Endothelial cell of umbilical vein (primary cell): ENCODE measurements around the gene VIL1. TPM values are rescaled to one million over a fixed set of nuclear protein-coding genes. Genes with fewer than 3 reads are reported as not detected.

ENCODE experiments used
- BruUV-seq: library from RNA; stranded (reverse); fragments of 400-500 nt; replicated peaks from 2 replicates; lab custom pipeline; 2021; lab: Mats Ljungman, UMichigan
- CTCF ChIA-PET: fragments of 300-600, 350-600 bp; sonication (Branson Sonifier 250); formaldehyde crosslinking; loops from one replicate; lab custom pipeline; 2021; ENCODE audit warnings: antibody characterized with exemption, inconsistent platforms; lab: Charles Lee
- POLR2A ChIA-PET: fragments of 300-600, 350-600 bp; sonication (Branson Sonifier 250); formaldehyde crosslinking; loops from one replicate; lab custom pipeline; 2021; ENCODE audit warnings: antibody characterized with exemption, inconsistent platforms; lab: Charles Lee
- DNase-seq: peaks from one replicate; pipeline ENCODE4 v3.0.0-alpha.2; 2011; ENCODE audit warnings: low read depth, low spot score
- FAIRE-seq: peaks from 2 replicates; lab custom pipeline; 2011; peaks lifted over from hg19 to GRCh38; lab: Jason Lieb, UNC
- H2AFZ ChIP-seq: 2 replicates; pipeline ENCODE4 v1.6.0; 2012; ENCODE audit warnings: low read depth, low read length, control low read depth, inconsistent platforms
- H3K27ac ChIP-seq: 2 replicates; pipeline ENCODE4 v1.5.1; 2011; ENCODE audit warnings: low read depth, mild to moderate bottlenecking, control low read depth, low read length, moderate library complexity; ENCODE audit not compliant: insufficient read depth
- H3K27me3 ChIP-seq, 2 experiments: 2 replicates each; pipeline versions ENCODE4 v1.6.0 to v1.6.1; 2011; ENCODE audit warnings: low read length in 2 of 2, mixed read lengths in 1 of 2; ENCODE audit not compliant: control insufficient read depth in 2 of 2, insufficient read depth in 2 of 2
- H3K36me3 ChIP-seq, 2 experiments: 2 replicates in 1 of 2; 3 replicates in 1 of 2; pipeline ENCODE4 v1.5.1; 2011; ENCODE audit warnings: low read length in 2 of 2, mild to moderate bottlenecking in 1 of 2, moderate library complexity in 1 of 2; ENCODE audit not compliant: control insufficient read depth in 2 of 2, insufficient read depth in 2 of 2; ENCODE audit errors: extremely low read depth in 1 of 2
- H3K4me1 ChIP-seq: 3 replicates; pipeline ENCODE4 v1.5.1; 2011; ENCODE audit warnings: mild to moderate bottlenecking, low read length; ENCODE audit not compliant: control insufficient read depth, insufficient read depth; ENCODE audit errors: extremely low read depth
- H3K4me2 ChIP-seq: 2 replicates; pipeline ENCODE4 v1.6.1; 2011; ENCODE audit warnings: low read length, control low read depth, mixed read lengths; ENCODE audit not compliant: insufficient read depth
- H3K4me3 ChIP-seq, 3 experiments: fragments of 200-600 bp in 1 of 3; sonication (generic), shearing (Covaris generic) in 1 of 3; replicated peaks in 1 of 3; 2 replicates each; pipeline ENCODE4 v1.5.1; 2011 to 2016; ENCODE audit warnings: control low read depth in 3 of 3, low read length in 3 of 3, mild to moderate bottlenecking in 2 of 3, inconsistent platforms in 1 of 3, low read depth in 1 of 3, moderate library complexity in 1 of 3; ENCODE audit not compliant: insufficient read depth in 1 of 3
- H3K79me2 ChIP-seq: 2 replicates; pipeline ENCODE4 v1.6.0; 2012; ENCODE audit warnings: low read length, inconsistent platforms; ENCODE audit not compliant: control insufficient read depth, insufficient read depth
- H3K9ac ChIP-seq: replicated peaks from 2 replicates; pipeline ENCODE3; 2011; ENCODE audit warnings: low read length, control low read depth; ENCODE audit not compliant: insufficient read depth; ENCODE audit errors: extremely low read depth
- H3K9me1 ChIP-seq: replicated peaks from 3 replicates; pipeline ENCODE4 v1.6.0; 2011; ENCODE audit warnings: mild to moderate bottlenecking, low read length; ENCODE audit not compliant: control insufficient read depth, insufficient read depth; ENCODE audit errors: extremely low read depth
- H3K9me3 ChIP-seq: replicated peaks from 2 replicates; pipeline ENCODE4 v1.5.1; 2012; ENCODE audit warnings: low read length, inconsistent platforms; ENCODE audit not compliant: control insufficient read depth, insufficient read depth
- H4K20me1 ChIP-seq: replicated peaks from 2 replicates; pipeline ENCODE3; 2011; ENCODE audit warnings: mild to moderate bottlenecking, low read length; ENCODE audit not compliant: control insufficient read depth, insufficient read depth; ENCODE audit errors: extremely low read depth
- EZH2 ChIP-seq: IDR thresholded peaks from 2 replicates; pipeline ENCODE4 v1.6.1; 2012; ENCODE audit warnings: borderline replicate concordance, low read depth, mild to moderate bottlenecking, moderate library complexity, low read length, inconsistent platforms; ENCODE audit not compliant: severe bottlenecking
- FOS ChIP-seq: IDR thresholded peaks from 2 replicates; pipeline ENCODE4 v1.6.1; 2011; ENCODE audit warnings: mild to moderate bottlenecking, low read length, moderate library complexity, borderline replicate concordance; ENCODE audit not compliant: insufficient read depth
- GATA2 ChIP-seq: IDR thresholded peaks from 2 replicates; pipeline ENCODE4 v1.7.0; 2011; ENCODE audit warnings: low read depth, mild to moderate bottlenecking, moderate library complexity, mixed read lengths, low read length; ENCODE audit not compliant: insufficient read length, insufficient read depth
- JUN ChIP-seq: IDR thresholded peaks from 2 replicates; pipeline ENCODE4 v1.6.1; 2011; ENCODE audit warnings: borderline replicate concordance, low read depth; ENCODE audit not compliant: insufficient read length, insufficient read depth
- MAX ChIP-seq: IDR thresholded peaks from 2 replicates; pipeline ENCODE4 v1.6.1; 2011; ENCODE audit not compliant: insufficient read depth, insufficient read length
- MYC ChIP-seq: IDR thresholded peaks from one replicate; pipeline ENCODE4 v1.6.1; 2011; ENCODE audit warnings: mild to moderate bottlenecking, low read depth, low read length
- POLR2A ChIP-seq: IDR thresholded peaks from 2 replicates; pipeline ENCODE4 v1.6.1; 2012; ENCODE audit warnings: low read depth, mild to moderate bottlenecking, control low read depth, low read length
- POLR2AphosphoS5 ChIP-seq: IDR thresholded peaks from 2 replicates; pipeline ENCODE4 v1.6.1; 2012; ENCODE audit warnings: low read depth, mild to moderate bottlenecking, control low read depth, low read length, moderate library complexity; ENCODE audit not compliant: insufficient read depth
- dilution Hi-C: fragments of 300-500 bp; cut with MboI; formaldehyde crosslinking; loops from one replicate; pipeline ENCODE4 v1.15.0; 2019; ENCODE audit warnings: low sequenced_read_pairs; ENCODE audit not compliant: extremely low pct_ligation_motif_present
- intact Hi-C: fragments of 100-400 bp; cut with micrococcal nuclease; formaldehyde crosslinking; loops from one replicate; pipeline ENCODE4 v1.10.0; 2022
- polyA plus RNA-seq, 4 experiments: library from polyadenylated mRNA; depleted of rRNA in 3 of 4; stranded (reverse) in 3 of 4; unstranded in 1 of 4; fragments of >200 nt; gene quantifications; 2 replicates each; pipeline versions ENCODE4 v1.2.1 to v1.2.3, GENCODE V29; 2011 to 2012; ENCODE audit warnings: missing spikeins in 1 of 4
- total RNA-seq: library from RNA; stranded (reverse); gene quantifications from 2 replicates; pipeline ENCODE4 v1.2.3, GENCODE V29; 2021
- TF ChIP-seq, protein P1 (sequence below), 2 donors: IDR thresholded peaks; 1 replicate in 1 of 2; 2 replicates in 1 of 2; pipeline ENCODE4 v1.5.1; 2011; ENCODE audit warnings: low read length in 2 of 2, mild to moderate bottlenecking in 2 of 2, moderate library complexity in 2 of 2, control low read depth in 1 of 2, inconsistent platforms in 1 of 2, low read depth in 1 of 2; ENCODE audit not compliant: insufficient read depth in 1 of 2; ENCODE audit errors: extremely low read depth in 1 of 2

VIL1 gene
- total and polyA plus RNA-seq, 2 donors (not counting 3 experiments of a cell fraction or from before 2014, with no cell fraction given), result not detected

- dilution Hi-C loops (no loop called here), intact Hi-C loops (no loop called here)
- Histone ChIP-seq H3K9ac (no peak overlapping the region), H3K36me3 (no peaks in the 10 kb centered on the region), H3K79me2 (no peaks in the 10 kb centered on the region), H3K4me1 (no peaks in the 10 kb centered on the region), H3K9me1 (no peaks in the 10 kb centered on the region), H3K27ac (no peak overlapping the region), H3K27me3 (no peaks in the 10 kb centered on the region), H2AFZ (no peak overlapping the region), H4K20me1 (no peaks in the 10 kb centered on the region), H3K4me3 (no peak overlapping the region), H3K9me3 (no peaks in the 10 kb centered on the region), H3K4me2 (no peak overlapping the region)
- BruUV-seq, result no TSS peak
- POLR2A ChIA-PET, result no interaction called here
- TF ChIP-seq GATA2 (no peak), FOS (no peak), POLR2A (no peak), EZH2 (no peak), MAX (no peak), POLR2AphosphoS5 (no peak), JUN (no peak), MYC (no peak)
- TF ChIP-seq, protein P1, sequence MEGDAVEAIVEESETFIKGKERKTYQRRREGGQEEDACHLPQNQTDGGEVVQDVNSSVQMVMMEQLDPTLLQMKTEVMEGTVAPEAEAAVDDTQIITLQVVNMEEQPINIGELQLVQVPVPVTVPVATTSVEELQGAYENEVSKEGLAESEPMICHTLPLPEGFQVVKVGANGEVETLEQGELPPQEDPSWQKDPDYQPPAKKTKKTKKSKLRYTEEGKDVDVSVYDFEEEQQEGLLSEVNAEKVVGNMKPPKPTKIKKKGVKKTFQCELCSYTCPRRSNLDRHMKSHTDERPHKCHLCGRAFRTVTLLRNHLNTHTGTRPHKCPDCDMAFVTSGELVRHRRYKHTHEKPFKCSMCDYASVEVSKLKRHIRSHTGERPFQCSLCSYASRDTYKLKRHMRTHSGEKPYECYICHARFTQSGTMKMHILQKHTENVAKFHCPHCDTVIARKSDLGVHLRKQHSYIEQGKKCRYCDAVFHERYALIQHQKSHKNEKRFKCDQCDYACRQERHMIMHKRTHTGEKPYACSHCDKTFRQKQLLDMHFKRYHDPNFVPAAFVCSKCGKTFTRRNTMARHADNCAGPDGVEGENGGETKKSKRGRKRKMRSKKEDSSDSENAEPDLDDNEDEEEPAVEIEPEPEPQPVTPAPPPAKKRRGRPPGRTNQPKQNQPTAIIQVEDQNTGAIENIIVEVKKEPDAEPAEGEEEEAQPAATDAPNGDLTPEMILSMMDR (IDR thresholded peaks at IDR 0.05; ENCODE audit: extremely low read depth in 1 of 2, insufficient read depth in 1 of 2, low read depth in 1 of 2, low read length in 2 of 2), result no peak
- no peak for FAIRE-seq
- no peak for DNase-seq
- CTCF ChIA-PET, result no interaction called here
Observed at GRCh38 chr2:218437969-218438368, 19.0 kb downstream of the VIL1 start.
